ENCODE measurements around the gene ARHGEF28.

The ARHGEF28 gene

GRCh38 chr5:73969195-73970036 lies 343.4 kb downstream of the ARHGEF28 start:
- H3K4me3 ChIP-seq (ENCODE audit: low read length) = no peak overlapping the region
- no peaks in the 10 kb centered on the region for H3K4me1 ChIP-seq (ENCODE audit: insufficient read depth, low read length)
- no peaks in the 10 kb centered on the region for H3K36me3 ChIP-seq (ENCODE audit: insufficient read depth, low read depth, low read length)
- H3K9ac ChIP-seq (ENCODE audit: low read depth, low read length) = no peak overlapping the region
- no peaks in the 10 kb centered on the region for H3K9me3 ChIP-seq (ENCODE audit: insufficient read depth, low read depth, low read length)
- H3K27ac ChIP-seq (ENCODE audit: low read length) = no peak overlapping the region
- no peaks in the 10 kb centered on the region for H3K27me3 ChIP-seq (ENCODE audit: insufficient read depth, low read length)

GRCh38 chr5:73971326-73971725 lies 345.3 kb downstream of the ARHGEF28 start:
- no peak overlapping the region for H3K27ac ChIP-seq (ENCODE audit: low read length)
- no peaks in the 10 kb centered on the region for H3K4me1 ChIP-seq (ENCODE audit: insufficient read depth, low read length)
- H3K9me3 ChIP-seq (ENCODE audit: insufficient read depth, low read depth, low read length) = no peaks in the 10 kb centered on the region
- H3K27me3 ChIP-seq (ENCODE audit: insufficient read depth, low read length) = no peaks in the 10 kb centered on the region
- no peak overlapping the region for H3K4me3 ChIP-seq (ENCODE audit: low read length)
- H3K9ac ChIP-seq (ENCODE audit: low read depth, low read length) = no peak overlapping the region
- H3K36me3 ChIP-seq (ENCODE audit: insufficient read depth, low read depth, low read length) = no peaks in the 10 kb centered on the region

GRCh38 chr5:73973135-73973534 lies 347.1 kb downstream of the ARHGEF28 start:
- H3K9ac ChIP-seq (ENCODE audit: low read depth, low read length) = no peak overlapping the region
- no peaks in the 10 kb centered on the region for H3K27me3 ChIP-seq (ENCODE audit: insufficient read depth, low read length)
- no peak overlapping the region for H3K27ac ChIP-seq (ENCODE audit: low read length)
- H3K36me3 ChIP-seq (ENCODE audit: insufficient read depth, low read depth, low read length) = no peaks in the 10 kb centered on the region
- no peaks in the 10 kb centered on the region for H3K4me1 ChIP-seq (ENCODE audit: insufficient read depth, low read length)
- H3K9me3 ChIP-seq (ENCODE audit: insufficient read depth, low read depth, low read length) = no peaks in the 10 kb centered on the region
- no peak overlapping the region for H3K4me3 ChIP-seq (ENCODE audit: low read length)

GRCh38 chr5:73974871-73975360 lies 348.9 kb downstream of the ARHGEF28 start:
- no peaks in the 10 kb centered on the region for H3K4me1 ChIP-seq (ENCODE audit: insufficient read depth, low read length)
- H3K9me3 ChIP-seq (ENCODE audit: insufficient read depth, low read depth, low read length) = no peaks in the 10 kb centered on the region
- no peak overlapping the region for H3K27ac ChIP-seq (ENCODE audit: low read length)
- H3K9ac ChIP-seq (ENCODE audit: low read depth, low read length) = no peak overlapping the region
- no peaks in the 10 kb centered on the region for H3K27me3 ChIP-seq (ENCODE audit: insufficient read depth, low read length)
- H3K36me3 ChIP-seq (ENCODE audit: insufficient read depth, low read depth, low read length) = no peaks in the 10 kb centered on the region
- H3K4me3 ChIP-seq (ENCODE audit: low read length) = no peak overlapping the region

GRCh38 chr5:73975845-73976244 lies 349.8 kb downstream of the ARHGEF28 start:
- Histone ChIP-seq H3K36me3 (ENCODE audit: insufficient read depth, low read depth, low read length) (no peaks in the 10 kb centered on the region), H3K27ac (ENCODE audit: low read length) (no peak overlapping the region), H3K9me3 (ENCODE audit: insufficient read depth, low read depth, low read length) (no peaks in the 10 kb centered on the region), H3K4me1 (ENCODE audit: insufficient read depth, low read length) (no peaks in the 10 kb centered on the region), H3K9ac (ENCODE audit: low read depth, low read length) (no peak overlapping the region), H3K27me3 (ENCODE audit: insufficient read depth, low read length) (no peaks in the 10 kb centered on the region), H3K4me3 (ENCODE audit: low read length) (no peak overlapping the region)

GRCh38 chr5:73977146-73977545 lies 351.1 kb downstream of the ARHGEF28 start:
- no peaks in the 10 kb centered on the region for H3K4me1 ChIP-seq (ENCODE audit: insufficient read depth, low read length)
- H3K9me3 ChIP-seq (ENCODE audit: insufficient read depth, low read depth, low read length) = no peaks in the 10 kb centered on the region
- no peak overlapping the region for H3K27ac ChIP-seq (ENCODE audit: low read length)
- H3K36me3 ChIP-seq (ENCODE audit: insufficient read depth, low read depth, low read length) = no peaks in the 10 kb centered on the region
- no peaks in the 10 kb centered on the region for H3K27me3 ChIP-seq (ENCODE audit: insufficient read depth, low read length)
- no peak overlapping the region for H3K4me3 ChIP-seq (ENCODE audit: low read length)
- no peak overlapping the region for H3K9ac ChIP-seq (ENCODE audit: low read depth, low read length)

GRCh38 chr5:73979321-73979720 lies 353.3 kb downstream of the ARHGEF28 start:
- Histone ChIP-seq H3K9ac (ENCODE audit: low read depth, low read length) (no peak overlapping the region), H3K36me3 (ENCODE audit: insufficient read depth, low read depth, low read length) (no peaks in the 10 kb centered on the region), H3K27me3 (ENCODE audit: insufficient read depth, low read length) (no peaks in the 10 kb centered on the region), H3K4me1 (ENCODE audit: insufficient read depth, low read length) (no peaks in the 10 kb centered on the region), H3K4me3 (ENCODE audit: low read length) (no peak overlapping the region), H3K9me3 (ENCODE audit: insufficient read depth, low read depth, low read length) (no peaks in the 10 kb centered on the region), H3K27ac (ENCODE audit: low read length) (no peak overlapping the region)

- Histone ChIP-seq H3K27ac (ENCODE audit: low read length) (no peak overlapping the region), H3K9me3 (ENCODE audit: insufficient read depth, low read depth, low read length) (no peaks in the 10 kb centered on the region), H3K4me3 (ENCODE audit: low read length) (no peak overlapping the region), H3K9ac (ENCODE audit: low read depth, low read length) (no peak overlapping the region), H3K4me1 (ENCODE audit: insufficient read depth, low read length) (no peaks in the 10 kb centered on the region), H3K36me3 (ENCODE audit: insufficient read depth, low read depth, low read length) (no peaks in the 10 kb centered on the region), H3K27me3 (ENCODE audit: insufficient read depth, low read length) (no peaks in the 10 kb centered on the region)
Measured at GRCh38 chr5:73981704-73982103, 355.7 kb downstream of the ARHGEF28 start.

GRCh38 chr5:73983644-73984043 lies 357.6 kb downstream of the ARHGEF28 start:
- H3K9ac ChIP-seq (ENCODE audit: low read depth, low read length) = no peak overlapping the region
- H3K36me3 ChIP-seq (ENCODE audit: insufficient read depth, low read depth, low read length) = no peaks in the 10 kb centered on the region
- no peak overlapping the region for H3K27ac ChIP-seq (ENCODE audit: low read length)
- no peaks in the 10 kb centered on the region for H3K4me1 ChIP-seq (ENCODE audit: insufficient read depth, low read length)
- H3K9me3 ChIP-seq (ENCODE audit: insufficient read depth, low read depth, low read length) = no peaks in the 10 kb centered on the region
- no peaks in the 10 kb centered on the region for H3K27me3 ChIP-seq (ENCODE audit: insufficient read depth, low read length)
- no peak overlapping the region for H3K4me3 ChIP-seq (ENCODE audit: low read length)

- Histone ChIP-seq H3K36me3 (ENCODE audit: insufficient read depth, low read depth, low read length) (no peaks in the 10 kb centered on the region), H3K27ac (ENCODE audit: low read length) (no peak overlapping the region)
Measured at GRCh38 chr5:73985145-73985544, 359.1 kb downstream of the ARHGEF28 start.

GRCh38 chr5:73986729-73987128 lies 360.7 kb downstream of the ARHGEF28 start:
- no peak overlapping the region for H3K27ac ChIP-seq (ENCODE audit: low read length)
- no peaks in the 10 kb centered on the region for H3K4me1 ChIP-seq (ENCODE audit: insufficient read depth, low read length)
- H3K36me3 ChIP-seq (ENCODE audit: insufficient read depth, low read depth, low read length) = no peaks in the 10 kb centered on the region
- no peaks in the 10 kb centered on the region for H3K27me3 ChIP-seq (ENCODE audit: insufficient read depth, low read length)
- H3K9ac ChIP-seq (ENCODE audit: low read depth, low read length) = no peak overlapping the region
- H3K4me3 ChIP-seq (ENCODE audit: low read length) = no peak overlapping the region
- no peaks in the 10 kb centered on the region for H3K9me3 ChIP-seq (ENCODE audit: insufficient read depth, low read depth, low read length)

More at GRCh38 chr5:73985145-73985544, 359.1 kb downstream of the ARHGEF28 start:
- Histone ChIP-seq H3K9ac (ENCODE audit: low read depth, low read length) (no peak overlapping the region), H3K4me3 (ENCODE audit: low read length) (no peak overlapping the region), H3K27me3 (ENCODE audit: insufficient read depth, low read length) (no peaks in the 10 kb centered on the region), H3K4me1 (ENCODE audit: insufficient read depth, low read length) (no peaks in the 10 kb centered on the region), H3K9me3 (ENCODE audit: insufficient read depth, low read depth, low read length) (no peaks in the 10 kb centered on the region)

- no peaks in the 10 kb centered on the region for H3K36me3 ChIP-seq (ENCODE audit: insufficient read depth, low read depth, low read length)
- no peak overlapping the region for H3K4me3 ChIP-seq (ENCODE audit: low read length)
- no peak overlapping the region for H3K9ac ChIP-seq (ENCODE audit: low read depth, low read length)
- H3K9me3 ChIP-seq (ENCODE audit: insufficient read depth, low read depth, low read length) = no peaks in the 10 kb centered on the region
- no peaks in the 10 kb centered on the region for H3K27me3 ChIP-seq (ENCODE audit: insufficient read depth, low read length)
- no peak overlapping the region for H3K27ac ChIP-seq (ENCODE audit: low read length)
- H3K4me1 ChIP-seq (ENCODE audit: insufficient read depth, low read length) = no peaks in the 10 kb centered on the region
Measured at GRCh38 chr5:73987915-73988314, 361.9 kb downstream of the ARHGEF28 start.
